ENCODE results near the gene DOLPP1.
"Not testable (repeated sequence)": the region's sequence is repeated elsewhere in the genome, so short reads cannot be mapped to it uniquely, and the experiment has no call there.

Gene DOLPP1

DNA sequence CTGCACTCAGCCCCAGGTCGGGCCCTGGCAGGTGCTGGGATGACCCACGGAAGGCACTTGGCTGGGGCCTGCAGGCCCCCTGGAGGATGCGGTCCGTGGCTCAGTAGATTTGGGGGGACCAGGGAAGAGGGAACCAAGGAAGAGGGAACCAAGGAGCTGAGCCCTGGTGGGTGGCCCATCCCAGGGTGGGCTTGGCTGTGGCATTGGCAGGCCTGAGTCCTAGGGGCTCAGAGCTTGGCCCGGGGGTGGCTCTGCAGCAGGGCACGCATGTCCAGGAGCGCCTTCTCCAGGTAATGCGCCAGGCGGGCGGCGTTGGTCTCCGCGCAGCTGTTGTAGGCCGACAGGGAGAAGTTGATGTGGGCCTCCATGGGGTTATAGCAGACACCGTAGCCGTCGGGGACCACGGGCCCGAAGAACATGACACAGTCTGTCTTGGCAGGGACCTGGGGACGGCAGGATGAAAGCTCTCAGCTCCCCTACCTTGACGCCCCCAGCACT lies 14.3 kb downstream of the DOLPP1 start:
- DNase-seq, result no peak

DNA sequence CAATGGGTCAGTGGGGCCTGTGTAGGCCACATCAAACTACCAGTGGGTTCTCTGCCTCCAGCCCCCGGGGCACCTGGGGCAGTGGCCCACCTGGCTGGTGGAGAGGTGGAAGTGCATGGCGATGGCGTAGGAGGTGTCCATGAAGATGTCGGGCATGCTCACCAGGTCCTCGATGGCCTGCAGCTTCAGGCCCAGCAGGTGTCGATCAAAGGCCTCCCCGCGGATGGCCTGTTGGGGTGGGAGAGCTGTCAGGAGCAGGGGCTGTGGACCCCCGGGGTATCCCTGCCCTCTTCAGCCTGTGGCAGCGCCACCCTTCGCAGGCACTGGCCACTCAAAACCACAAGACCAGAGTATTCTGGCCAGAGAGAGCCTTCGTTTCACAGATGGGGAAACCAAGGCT lies 15.0 kb downstream of the DOLPP1 start:
- DNase-seq, result no peak

DNA sequence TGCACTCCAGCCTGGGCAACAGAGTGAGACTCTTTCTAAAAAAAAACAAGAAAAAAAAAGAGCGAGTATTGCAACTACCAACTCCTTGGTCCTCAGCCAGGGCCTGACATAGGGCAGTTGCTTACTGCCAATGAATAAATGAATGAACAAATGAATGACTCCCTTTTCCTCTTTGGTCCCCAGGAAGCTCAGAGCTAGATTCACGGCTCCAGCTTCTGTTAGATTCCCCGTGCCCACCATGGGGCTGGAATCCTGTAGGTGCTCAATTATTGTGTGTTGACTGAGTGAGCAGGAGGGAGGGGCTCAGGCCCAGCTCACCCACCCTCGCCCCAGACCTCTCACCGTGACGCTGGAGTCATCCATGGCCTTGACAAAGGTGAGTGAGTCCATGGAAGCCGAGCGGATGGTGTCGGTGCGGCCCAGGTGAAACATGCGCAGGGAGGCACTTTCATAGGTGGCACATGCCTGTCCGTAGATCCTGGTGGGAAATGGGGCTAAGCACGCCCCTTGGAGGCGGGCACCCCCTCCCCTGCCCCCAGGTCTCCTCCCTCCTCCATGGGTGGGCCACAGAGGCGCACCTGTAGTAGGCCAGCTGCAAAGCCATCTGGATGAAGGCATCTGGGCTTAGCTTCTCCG lies 16.9 kb downstream of the DOLPP1 start:
- DNase-seq, result no peak

DNA sequence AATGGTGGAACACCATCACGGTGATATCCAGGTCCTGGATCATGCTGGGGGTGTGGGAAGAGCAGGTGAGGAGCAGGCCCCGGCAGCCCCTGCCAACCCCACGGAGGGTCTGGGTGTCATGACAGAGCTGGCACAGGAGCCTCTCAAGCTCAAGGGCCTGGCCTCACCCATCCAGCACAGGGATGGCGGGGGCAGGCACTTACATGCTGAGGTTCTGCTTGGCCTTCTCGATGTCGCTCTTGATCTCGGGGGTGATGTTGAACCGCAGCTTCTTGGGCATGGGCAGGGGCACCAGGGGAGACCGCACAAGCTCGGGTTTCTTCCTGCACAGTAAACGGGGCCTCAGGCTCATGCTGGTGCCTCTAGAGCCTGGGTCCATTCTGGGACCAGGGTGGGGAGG lies 17.4 kb downstream of the DOLPP1 start:
- no peak for DNase-seq

DNA sequence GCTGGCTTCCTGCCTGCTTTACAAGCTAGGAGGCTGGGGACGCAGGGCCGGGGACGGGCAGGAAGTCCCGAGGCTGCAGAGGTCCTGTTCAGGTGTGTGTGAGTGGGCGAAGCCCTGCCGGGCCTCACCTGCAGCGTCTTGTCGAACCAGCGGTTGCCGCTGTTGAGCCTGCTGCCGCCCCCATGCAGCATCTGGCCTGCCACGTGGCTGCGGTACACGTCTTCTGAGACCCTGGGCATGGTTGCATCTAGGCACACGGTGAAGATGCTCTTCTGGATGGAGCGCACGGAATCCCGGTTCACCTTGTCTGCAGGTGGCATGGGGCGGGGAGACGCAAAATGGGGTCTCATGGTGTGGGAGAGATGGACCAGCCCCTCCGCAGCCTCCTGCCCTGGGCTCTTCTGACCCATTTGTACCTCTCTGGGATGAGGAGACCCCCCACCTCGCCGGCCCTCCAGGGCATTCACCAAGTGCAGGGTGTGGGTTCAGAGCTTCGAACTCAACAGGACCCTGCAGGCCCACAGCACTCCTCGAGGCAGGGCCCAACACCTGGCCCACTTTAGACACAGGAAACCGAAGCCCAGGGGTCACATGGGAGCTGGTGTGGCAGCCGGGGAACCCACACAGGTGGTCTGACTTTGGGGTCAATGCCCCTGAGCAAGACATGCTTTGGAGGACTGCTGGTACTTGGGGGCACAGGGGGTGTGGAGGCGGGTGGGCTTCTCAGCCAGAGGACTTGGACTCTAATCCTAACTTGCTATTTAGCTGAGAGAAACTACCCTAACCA lies 19.7 kb downstream of the DOLPP1 start:
- DNase-seq, result no peak

DNA sequence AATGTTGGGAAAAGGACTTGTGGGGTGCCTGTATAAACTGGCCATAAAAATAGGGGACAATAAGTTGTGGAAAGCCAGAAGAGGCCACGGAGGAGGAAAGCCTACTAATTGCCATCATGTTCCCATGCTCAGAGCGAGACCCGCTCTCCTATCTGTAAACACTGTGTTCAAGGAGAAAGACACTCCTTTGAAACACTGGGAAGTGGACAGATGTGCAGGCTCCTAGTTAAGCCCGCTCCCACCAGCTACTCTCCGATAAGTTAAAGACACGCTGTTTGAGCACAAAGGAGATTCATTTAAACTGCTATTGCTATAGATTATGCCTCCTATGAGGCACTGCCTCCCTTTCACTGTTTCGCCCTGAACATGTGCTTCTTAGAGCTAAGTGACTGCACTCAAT lies 20.4 kb downstream of the DOLPP1 start:
- no peak for DNase-seq

DNA sequence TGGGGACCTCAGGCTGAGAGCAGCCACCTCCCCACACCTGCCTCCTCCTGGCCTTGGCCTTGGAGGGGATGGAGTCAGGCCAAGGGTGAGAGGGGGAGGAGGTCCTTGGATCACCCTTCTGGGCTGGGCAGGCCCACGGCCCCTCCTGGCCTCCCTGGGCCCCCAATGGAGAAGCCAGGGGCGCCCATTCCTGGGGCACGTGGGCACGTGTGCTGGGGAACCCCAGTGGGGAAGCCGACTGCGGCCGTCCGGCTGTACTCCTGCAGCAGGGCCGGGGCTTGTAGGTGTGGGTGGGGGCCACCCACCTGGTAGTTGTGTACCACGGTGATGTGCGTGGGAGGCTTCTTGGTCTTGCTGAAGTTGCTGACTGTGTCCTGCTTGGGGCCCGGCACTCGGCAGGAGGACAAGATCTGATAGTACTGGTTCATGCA lies 21.2 kb downstream of the DOLPP1 start:
- DNase-seq, result no peak

DNA sequence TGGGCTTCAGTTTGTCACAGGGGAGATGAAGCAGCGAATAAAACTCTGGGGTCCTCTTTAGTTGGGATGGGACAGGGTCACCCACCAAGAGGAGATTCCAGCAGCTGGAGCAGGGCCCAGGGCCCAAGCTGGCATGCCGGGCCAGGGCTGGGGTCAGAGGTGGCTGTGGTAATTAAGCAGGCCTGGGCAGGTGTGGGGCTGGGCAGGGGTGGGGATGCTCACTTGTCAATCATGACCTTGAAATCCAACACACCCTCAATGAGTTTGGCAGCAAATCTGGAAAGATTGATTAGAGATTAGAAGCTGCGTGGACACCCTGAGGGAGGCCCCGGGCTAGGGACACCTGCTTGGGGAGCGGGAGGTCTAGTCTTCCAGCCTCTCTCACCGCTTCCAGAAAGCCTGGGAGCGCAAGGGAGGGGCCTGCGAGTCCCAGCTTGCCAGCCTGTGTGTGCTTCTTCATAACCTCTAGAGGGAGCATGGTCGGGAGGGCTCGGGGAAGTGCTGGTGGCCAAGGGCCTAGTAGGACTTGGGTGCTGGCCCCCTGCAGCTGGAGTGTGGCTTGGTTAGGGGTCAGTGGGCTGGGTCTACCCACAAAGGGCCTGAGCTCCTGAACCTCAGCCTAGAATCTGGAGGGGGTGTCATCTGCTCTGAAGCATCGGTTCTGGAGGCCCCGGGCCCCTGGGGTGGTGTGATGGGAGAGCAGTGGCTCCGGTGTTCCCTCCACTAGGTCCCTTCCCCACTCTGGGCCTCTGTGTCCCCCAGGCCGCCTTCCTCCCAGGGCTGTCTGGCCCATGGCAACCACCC lies 22.1 kb downstream of the DOLPP1 start:
- peak; percentile 59 for DNase-seq

DNA sequence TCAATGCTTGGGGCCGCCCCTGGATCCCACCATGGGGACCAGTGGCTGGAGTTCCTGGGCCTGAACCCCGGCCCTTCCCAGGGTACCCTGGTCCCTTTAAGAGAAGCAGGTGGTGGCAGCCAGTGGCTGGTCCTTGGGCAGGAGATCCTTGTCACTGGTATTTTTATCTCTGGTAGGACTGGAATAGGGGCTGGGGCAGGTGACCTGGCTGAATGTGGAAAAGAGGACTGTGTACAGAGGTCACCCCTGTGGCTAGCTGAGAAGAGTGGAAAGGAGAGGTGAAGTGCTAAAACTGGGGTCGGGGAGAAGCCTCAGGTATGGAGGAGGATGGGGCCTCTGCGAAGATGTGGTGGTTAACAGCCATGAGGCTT lies 22.7 kb downstream of the DOLPP1 start:
- no peak for DNase-seq

DNA sequence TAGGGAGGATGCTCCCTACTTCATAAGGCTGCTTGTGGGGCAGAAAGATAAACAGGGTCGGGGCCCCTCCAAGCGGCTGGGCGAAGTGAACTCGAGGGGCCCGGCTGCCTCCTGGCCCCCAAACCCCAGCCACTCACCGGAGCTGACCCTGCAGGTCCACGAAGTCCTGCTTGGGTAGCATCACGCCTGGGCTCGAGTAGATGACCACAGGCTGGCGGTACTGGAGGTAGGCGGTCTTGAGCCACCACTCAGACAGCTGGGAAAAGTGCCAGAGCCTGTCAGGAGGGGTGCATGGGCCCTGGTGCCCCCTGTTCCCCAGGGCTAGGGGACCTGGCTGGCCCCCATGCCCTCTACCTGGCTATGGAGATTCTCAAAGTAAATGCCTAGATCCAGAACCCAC lies 23.1 kb downstream of the DOLPP1 start:
- DNase-seq, result no peak

DNA sequence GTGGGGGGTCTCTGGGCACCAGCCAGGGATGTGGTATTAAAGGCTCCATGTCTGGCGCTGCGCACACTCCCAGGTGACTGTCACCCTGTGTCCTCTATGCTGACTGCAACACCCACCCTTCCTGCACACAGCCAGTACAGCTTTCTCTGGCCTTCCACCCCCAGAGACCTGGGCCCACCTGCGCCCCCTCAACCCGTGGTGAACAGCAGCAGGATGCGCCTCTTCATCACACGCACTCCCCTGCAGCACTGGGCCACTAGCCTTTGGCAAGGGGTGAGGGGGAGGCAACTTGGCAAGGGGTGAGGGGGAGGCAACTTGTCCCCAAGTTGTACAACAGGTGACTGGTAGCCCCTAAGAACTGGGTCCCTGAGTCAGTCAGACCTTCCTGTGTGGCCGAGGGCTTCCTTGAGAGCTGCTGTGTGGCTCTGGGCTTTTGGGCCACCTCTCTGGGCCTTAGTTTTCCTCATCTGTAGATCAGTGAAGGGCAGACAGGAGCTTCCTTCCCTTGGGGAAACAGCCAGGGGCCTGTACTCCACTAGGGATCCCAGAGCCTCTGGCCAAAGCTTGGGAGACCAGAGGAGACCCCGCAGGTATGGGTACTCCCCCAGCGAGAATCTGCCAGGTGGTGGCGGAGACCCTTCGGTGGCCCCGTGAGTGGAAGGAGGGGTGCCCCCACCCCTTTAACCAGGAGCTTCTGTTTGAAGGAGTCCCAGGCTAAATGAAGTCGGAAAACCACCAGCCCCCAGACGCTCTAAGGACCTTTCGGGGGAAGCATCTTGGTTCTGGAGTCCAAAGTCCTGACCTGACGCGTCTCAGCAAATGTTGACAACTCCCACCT lies 25.2 kb downstream of the DOLPP1 start:
- DNase-seq, result no peak

DNA sequence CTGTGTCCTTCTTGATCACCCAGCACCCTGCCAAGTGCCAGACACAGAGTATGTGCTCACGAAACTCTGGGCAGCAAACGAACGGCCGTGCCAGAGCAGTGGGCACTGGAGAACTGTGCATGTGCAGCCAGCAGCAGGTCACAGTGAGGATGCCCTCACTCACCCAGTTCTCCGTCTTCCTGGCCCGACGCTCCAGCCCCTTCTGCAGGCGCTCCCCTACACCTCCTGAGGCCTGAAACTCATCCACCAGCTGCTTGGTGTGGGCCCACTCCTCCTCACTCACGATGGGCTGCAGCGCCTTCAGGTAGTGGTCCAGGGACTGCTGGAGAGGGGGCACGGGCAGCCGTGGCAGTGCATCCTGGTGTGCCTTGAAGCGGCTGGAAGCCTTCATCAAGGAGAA lies 26.7 kb downstream of the DOLPP1 start:
- DNase-seq, result no peak

DNA sequence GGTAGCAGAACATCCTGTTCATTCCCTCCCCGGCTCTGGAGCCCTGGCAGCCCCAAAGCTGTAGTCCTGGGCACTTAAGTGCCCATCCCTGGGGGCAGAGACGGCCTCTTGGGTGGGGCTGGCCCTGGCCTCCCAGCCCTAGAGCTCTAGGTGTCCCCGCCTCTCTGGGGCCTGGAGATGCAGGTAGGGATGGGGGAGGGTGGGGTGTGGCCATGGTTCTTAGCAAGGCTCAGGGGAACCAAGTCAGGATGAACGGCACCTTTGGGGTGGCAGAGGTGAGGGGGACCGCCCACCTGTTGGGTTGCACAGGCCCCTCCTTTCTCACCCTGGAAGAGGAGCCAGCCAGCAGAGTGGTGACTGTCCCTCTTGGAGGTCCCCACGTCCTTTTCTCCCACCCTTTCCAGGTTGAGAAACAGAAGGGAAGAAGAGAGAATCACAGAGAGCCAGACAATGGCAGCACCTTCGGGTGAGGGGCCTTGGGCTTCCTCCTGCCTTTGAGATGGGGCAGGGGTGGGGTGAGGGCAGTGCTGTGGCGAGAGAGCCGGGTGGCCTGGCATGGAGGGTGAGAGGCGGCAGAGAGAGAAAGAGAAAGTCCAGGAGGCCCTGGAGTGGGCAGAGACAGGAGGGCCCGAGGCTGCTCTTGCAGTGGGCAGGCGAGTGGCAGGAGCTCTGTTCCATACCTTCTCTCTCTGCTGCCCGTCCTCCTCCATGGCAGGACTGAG lies 27.3 kb downstream of the DOLPP1 start:
- DNase-seq, result no peak

DNA sequence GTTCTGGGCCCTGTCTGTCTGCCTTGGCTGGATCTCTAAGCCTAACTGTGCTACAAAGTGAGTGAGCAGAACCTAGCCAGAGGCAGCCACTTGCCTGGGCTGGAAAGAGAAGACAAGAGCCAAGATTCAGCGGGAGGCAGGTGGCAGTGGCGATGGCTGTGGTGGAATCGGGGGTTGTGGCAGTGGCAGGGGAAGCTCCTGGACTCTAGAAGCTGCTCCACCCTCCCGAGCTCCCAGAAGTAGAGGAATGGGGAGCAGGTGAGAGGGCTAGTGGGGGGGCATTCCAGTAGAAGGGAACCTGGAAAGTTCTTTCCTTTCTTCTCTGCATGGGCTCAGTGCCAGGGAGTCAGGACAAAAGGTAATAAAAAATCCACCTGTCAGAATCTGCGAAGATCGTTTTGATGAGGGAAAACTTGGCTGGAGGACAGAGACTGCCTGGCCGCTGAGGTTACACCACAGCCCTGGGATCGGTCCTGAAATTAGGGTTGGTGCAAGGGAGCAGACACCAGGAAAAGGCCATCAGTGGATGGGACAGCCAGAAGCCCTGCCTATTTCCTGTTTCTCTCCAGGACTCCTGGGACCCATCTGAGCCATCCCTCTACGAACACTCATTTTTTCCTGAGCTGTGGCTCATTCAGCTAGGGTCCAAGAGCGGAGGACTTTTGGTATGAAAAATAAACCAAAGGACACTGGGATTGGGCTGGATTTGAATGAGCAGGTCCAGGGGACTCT lies 28.1 kb downstream of the DOLPP1 start:
- no peak for DNase-seq

DNA sequence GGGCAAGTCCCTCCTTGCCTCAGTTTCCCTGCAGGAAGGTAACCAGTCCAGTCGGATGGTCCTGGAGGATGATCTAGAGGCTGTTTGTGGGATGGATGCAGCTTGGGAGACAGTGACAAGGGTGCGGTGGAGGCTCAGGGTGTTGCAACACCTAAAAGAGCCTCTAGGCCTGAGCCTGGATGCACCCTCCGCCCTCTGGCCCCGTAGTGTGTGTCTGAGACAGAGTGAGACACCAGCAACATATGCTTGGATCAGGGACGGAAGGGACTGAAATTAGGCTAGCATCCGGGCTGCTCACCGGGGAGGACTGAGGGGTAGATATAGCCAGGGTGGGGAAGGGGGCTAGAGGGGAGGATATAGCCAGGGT lies 28.6 kb downstream of the DOLPP1 start:
- peak; percentile 46 for DNase-seq

DNA sequence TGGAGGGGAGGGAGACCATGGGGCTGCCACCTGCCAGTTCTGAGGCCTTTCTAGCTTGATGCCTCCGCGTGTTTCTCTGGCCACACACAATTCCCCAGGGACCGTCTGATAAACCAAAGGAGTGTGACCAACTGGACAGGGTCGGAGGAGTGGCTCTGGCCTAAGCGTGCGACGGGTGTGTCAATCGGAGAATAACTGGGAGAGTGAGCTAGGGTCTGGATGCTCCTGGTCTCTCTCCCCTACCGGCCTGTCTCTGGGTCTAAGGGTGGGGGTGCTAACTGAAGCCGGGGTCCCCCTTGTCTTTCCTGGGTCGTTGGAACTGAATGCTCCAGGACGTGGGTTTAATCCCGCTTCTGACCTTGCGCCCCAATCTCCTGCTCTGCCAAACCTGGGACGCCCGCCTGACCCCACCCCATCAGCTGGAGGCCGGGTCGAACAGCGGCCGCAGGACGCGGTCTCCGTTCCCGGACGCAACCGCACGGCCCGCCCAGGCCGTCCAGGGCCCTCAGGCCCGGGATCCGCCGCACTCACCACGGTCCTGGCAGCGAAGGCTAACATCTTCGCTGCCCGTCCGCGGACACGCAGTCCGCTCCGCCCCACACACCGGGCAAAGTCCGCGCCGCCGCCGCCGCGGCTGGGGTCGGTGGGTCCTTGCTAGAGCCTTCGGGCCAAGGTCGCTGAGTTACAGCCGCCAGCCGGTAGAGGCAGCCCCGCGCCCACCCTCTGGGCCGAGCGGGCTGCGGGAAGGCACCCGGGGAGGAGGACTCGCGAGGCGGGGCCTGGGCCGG lies 29.2 kb downstream of the DOLPP1 start:
- peak; percentile 14 for DNase-seq

DNA sequence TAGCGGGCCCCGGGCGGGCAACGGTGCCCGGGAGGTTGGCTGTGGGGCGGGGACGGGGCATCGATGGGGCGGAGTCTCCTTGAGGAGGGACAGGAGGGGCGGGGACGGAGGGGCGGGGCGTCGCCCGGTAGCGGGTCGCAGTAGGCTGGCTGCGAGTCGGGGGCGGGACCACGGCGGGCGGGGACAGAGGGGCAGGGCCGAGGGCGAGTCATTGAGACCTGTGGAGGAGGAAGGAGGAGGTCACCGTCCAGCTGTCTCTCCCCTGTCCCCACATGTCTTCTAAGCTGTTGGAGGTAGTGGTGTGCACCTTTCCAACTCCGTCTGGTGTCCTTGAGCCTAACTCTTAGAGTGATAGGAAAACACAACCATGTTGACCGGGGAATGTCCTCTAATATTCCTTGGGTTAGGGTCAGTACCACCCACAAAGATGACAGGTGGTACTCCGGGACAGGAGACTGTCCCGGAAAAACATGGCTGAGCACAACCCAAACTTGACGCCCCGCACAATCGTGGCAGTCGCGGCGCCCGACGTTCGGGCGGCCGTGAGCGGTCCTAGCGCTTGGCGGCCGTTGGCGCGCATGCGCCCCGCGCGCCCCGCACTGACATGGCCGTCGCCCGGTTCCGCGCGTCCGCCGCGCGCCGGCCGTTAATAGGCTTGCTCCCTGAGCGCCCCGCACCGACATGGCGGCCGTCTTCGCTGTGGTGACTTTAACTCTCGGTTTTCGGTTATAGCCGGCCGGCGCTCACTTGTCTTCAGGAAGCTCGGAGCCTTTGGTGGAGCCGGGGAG lies 30.0 kb downstream of the DOLPP1 start, which contains the start of the genes CRAT and PTPA:
TSS of gene CRAT (minus strand) at position 54 of the 788 bp plus-strand sequence. CDS start 284 bp downstream, outside the sequence.
TSS of gene PTPA (plus strand) at position 676 of the 788 bp plus-strand sequence. CDS start 186 bp downstream, outside the sequence.
- DNase-seq, result peak; percentile 98

DNA sequence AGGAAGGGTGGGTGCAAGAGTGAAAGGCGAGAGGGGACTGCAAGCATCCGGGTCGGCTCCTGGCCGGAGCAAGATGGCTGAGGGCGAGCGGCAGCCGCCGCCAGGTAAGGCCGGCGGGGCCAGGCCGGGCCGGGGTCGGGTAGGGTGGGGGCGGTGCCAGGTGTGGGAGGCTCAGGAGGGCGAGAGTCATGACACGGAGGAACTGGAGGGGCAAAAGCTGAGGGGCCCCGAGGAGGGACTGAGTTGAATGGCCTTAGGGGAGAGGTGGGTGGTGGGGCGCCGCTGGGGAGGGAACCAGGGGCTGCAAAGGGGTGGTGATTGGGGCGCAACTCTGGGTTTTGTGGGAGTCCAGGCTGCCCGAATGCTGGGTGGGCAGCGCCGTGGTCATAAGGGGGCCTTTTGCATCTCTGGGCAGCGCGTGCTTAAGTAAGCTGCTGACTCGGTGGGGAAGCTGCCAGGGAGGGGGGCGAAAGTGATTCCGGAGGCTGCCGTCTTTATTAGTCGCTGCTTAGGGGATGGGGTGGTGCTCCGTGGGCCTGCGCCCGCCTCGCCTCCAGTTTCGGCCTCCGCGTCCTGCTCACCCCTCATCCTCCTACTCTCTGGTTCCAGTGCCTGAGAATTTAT lies 30.7 kb downstream of the DOLPP1 start:
- peak; percentile 58 for DNase-seq

DNA sequence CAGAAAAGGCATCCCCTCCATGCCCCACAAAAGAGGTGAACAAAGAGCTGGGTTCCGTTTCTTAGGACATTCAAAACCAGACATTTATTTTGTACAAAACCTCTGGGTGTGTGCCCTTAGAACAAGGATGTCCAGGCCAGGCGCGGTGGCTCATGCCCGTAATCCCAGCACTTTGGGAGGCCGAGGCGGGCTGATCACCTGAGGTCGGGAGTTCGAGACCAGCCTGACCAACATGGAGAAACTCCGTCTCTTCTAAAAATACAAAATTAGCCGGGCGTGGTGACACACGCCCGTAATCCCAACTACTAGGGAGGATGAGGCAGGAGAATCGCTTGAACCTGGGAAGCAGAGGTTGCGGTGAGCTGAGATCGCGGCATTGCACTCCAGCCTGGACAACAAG lies 31.6 kb downstream of the DOLPP1 start:
- DNase-seq, result not testable (repeated sequence)

All from suppressor macrophage treated with lipopolysaccharide for 4 hours (primary cell).